ENCODE results near the gene UTP4. TPM values are rescaled to one million over a fixed set of nuclear protein-coding genes. Genes with fewer than 3 reads are reported as not detected.
A peak's percentile ranks its signal among the peaks of the same experiment; 100 is the strongest.

The UTP4 gene
- total and polyA plus RNA-seq, 10 donors, result 12.6 to 37.9 (median 17.1) TPM

DNA sequence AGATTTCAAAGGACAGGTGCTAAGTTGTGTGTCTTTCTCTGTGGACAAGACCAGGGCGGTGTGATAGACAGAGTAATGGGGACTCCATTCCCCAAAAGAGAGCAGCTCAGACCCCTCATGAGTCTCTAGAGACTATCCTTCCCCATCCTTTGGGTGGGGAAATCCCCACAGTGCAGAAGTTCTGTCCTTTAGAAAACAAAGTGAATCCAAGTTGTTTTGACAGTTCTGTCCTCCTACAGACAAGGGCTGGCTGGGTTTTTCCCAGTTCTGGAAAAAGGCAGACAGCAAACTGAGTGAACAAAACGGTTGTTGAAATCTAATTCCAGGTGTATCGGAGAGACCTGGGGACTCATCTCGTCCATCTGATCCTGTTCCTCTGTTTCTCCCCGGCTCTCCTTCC is 37.9 kb upstream of the UTP4 start:
- H3K4me1 ChIP-seq, result no peaks in the 10 kb centered on the region

DNA sequence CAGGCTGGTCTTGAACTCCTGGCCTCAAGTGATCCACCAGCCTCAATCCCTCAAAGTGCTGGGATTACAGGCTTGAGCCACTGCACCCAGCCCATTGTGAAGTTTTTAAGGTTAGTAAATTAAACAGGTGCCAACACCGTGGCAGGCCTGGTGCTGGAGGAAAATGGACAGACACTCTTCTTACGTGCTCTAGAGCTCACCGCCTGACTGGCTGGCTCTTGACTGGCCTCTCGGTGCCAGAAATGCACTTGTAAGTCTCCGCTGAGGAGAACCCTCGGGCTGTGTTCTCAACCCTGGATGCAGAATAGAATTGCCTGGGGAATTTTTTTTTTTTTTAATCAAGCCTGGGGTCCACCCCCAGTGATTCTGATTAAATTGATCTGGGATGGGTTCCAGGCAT is 37.3 kb upstream of the UTP4 start:
- WGBS, 5 donors, result 89 to 97% (median 94%) methylated on average over 6 of the region's 6 CpGs

More for the DNA sequence above, 37.9 kb upstream of the UTP4 start:
- 67 to 81% (median 77%) methylated on average over 5 of the region's 5 CpGs for WGBS, 5 donors
- Histone ChIP-seq H3K27me3 (replicated peaks in 1 of 7) (no peaks in the 10 kb centered on the region), H3K36me3 (peaks cover 0 to 3% (median 0%) of the 10 kb centered on the region in 6 donors), H3K4me3 (no peak overlapping the region), H3K27ac (no peak overlapping the region), H3K9me3 (no peaks in the 10 kb centered on the region)
- TF ChIP-seq POLR2A (IDR thresholded peaks at IDR 0.05) (no peak), POLR2AphosphoS5 (IDR thresholded peaks at IDR 0.05) (no peak)
- TF ChIP-seq, protein P1, sequence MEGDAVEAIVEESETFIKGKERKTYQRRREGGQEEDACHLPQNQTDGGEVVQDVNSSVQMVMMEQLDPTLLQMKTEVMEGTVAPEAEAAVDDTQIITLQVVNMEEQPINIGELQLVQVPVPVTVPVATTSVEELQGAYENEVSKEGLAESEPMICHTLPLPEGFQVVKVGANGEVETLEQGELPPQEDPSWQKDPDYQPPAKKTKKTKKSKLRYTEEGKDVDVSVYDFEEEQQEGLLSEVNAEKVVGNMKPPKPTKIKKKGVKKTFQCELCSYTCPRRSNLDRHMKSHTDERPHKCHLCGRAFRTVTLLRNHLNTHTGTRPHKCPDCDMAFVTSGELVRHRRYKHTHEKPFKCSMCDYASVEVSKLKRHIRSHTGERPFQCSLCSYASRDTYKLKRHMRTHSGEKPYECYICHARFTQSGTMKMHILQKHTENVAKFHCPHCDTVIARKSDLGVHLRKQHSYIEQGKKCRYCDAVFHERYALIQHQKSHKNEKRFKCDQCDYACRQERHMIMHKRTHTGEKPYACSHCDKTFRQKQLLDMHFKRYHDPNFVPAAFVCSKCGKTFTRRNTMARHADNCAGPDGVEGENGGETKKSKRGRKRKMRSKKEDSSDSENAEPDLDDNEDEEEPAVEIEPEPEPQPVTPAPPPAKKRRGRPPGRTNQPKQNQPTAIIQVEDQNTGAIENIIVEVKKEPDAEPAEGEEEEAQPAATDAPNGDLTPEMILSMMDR (IDR thresholded peaks at IDR 0.05 in 8 of 11, conservative IDR thresholded peaks at IDR 0.05 in 3 of 11), result no peak
- DNase-seq, result no peak
- intact Hi-C loops (cut with DNase I; ENCODE audit: low total_unique reads), result no loop called here

DNA sequence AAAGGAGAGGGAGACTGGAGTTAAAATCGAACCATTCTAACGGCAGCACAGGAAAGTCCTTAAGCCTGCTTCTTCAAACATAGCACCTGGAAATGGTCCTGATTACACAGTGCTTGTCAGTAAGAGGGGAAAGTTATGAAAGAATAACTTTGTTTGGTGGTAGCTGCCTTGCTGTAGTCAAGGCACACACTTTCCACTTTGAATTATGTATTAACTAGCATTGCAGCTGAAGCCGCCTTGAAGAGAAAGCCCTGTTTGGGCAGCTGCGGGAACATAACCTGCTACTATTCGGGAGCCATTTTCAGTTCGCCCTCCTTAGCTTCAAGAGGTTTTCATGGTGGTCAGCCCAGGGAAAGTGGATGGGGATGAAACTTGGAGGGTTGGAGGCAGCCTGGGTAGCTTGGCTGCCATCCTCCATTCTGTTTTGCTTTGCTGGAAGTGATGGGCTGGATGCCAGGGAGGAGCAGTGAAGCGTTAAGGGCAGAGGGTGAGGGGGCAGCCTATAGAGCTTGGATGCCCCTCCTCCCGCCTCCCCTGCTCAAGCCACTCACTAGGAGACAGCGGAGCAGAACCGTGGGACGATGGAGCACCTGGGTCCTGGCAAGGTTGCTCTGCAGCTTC is 32.3 kb upstream of the UTP4 start:
- no peaks in the 10 kb centered on the region for H3K9me3 ChIP-seq
- TF ChIP-seq, protein P1 (IDR thresholded peaks at IDR 0.05 in 8 of 11, conservative IDR thresholded peaks at IDR 0.05 in 3 of 11), result no peak
- no peak for TF ChIP-seq POLR2AphosphoS5 (IDR thresholded peaks at IDR 0.05)
- TF ChIP-seq POLR2A (IDR thresholded peaks at IDR 0.05), result no peak
- H3K4me3 ChIP-seq, result no peak overlapping the region
- intact Hi-C loops (cut with DNase I; ENCODE audit: low total_unique reads), result no loop called here
- H3K36me3 ChIP-seq, result no peaks in the 10 kb centered on the region
- WGBS, 5 donors, result 77 to 87% (median 82%) methylated on average over 11 of the region's 11 CpGs
- H3K27me3 ChIP-seq (replicated peaks in 1 of 7), result peaks cover 0 to 17% (median 7%) of the 10 kb centered on the region in 7 donors
- peaks cover 0 to 2% (median under 1%) of the 10 kb centered on the region in 6 donors for H3K4me1 ChIP-seq
- DNase-seq, result no peak
- no peak overlapping the region for H3K27ac ChIP-seq

More for the DNA sequence above, 37.3 kb upstream of the UTP4 start:
- TF ChIP-seq POLR2A (IDR thresholded peaks at IDR 0.05) (no peak), POLR2AphosphoS5 (IDR thresholded peaks at IDR 0.05) (no peak)
- TF ChIP-seq, protein P1 (IDR thresholded peaks at IDR 0.05 in 8 of 11, conservative IDR thresholded peaks at IDR 0.05 in 3 of 11), result no peak
- Histone ChIP-seq H3K9me3 (no peaks in the 10 kb centered on the region), H3K27me3 (replicated peaks in 1 of 7) (no peaks in the 10 kb centered on the region), H3K4me1 (no peaks in the 10 kb centered on the region), H3K36me3 (peaks cover 0 to under 1% (median 0%) of the 10 kb centered on the region in 6 donors), H3K4me3 (no peak overlapping the region), H3K27ac (no peak overlapping the region)
- no peak for DNase-seq
- intact Hi-C loops (cut with DNase I; ENCODE audit: low total_unique reads), result no loop called here

DNA sequence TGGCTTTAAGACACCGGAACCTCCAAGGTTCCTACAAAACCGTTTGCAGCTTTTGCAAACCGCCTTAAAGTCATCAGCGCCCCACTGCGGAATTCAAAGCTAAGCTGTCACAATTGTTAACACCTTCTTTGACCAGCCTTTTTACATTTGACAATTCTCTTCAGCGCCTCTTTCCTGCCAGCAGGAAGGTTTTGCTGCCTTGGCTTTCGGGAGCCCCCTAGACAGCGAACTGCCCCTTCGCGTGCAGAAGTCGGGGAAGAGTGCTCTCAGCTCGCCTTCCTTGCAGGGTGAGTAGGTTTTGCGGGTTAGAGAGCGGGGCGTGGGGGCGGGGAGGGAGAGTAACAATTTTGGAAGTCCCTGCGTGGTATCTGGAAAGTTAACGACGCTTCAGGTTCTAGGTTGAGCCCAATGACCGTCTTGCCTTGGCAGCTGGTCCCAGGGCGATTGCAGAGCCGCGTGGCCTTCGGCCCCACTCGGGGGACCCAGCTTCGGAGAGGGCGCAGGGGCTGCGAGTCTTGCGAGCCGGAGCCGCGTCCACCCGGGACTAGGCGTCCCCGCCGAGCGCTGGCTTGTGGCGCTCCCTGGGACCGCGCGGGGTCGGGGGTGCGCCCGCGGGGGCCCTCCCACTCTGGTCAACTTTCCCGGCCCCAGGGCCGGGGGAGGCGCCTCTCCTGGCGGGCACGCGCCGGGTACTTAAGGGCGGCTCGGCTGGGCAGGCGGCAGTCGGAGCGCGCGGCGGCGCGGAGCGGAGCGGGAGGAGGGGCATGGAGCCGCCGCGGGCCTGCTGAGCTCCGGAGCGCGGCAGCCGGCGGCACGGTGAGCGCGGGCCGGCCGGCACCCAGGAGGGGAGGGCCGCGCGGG is 26.7 kb upstream of the UTP4 start, which contains the start of gene HAS3:
TSS of gene HAS3 (plus strand) at position 153 of the 861 bp plus-strand sequence. CDS start 3,743 bp downstream, outside the sequence.
- no peaks in the 10 kb centered on the region for H3K9me3 ChIP-seq
- TF ChIP-seq POLR2AphosphoS5 (IDR thresholded peaks at IDR 0.05), result peak in 2 of 3 donors; percentile 26 to 45
- TF ChIP-seq, protein P1 (IDR thresholded peaks at IDR 0.05 in 8 of 11, conservative IDR thresholded peaks at IDR 0.05 in 3 of 11), result no peak
- peaks cover 19 to 38% (median 27%) of the 10 kb centered on the region in 6 donors for H3K4me1 ChIP-seq
- DNase-seq, result peak; percentile 78
- H3K4me3 ChIP-seq, result peak within 1 kb of the TSS; percentile 33 to 72 (median 46)
- intact Hi-C loops (cut with DNase I; ENCODE audit: low total_unique reads), result no loop called here
- no peak within 1 kb of the TSS for H3K27ac ChIP-seq
- H3K36me3 ChIP-seq, result peaks cover 0 to 23% (median 16%) of the 10 kb centered on the region in 6 donors
- peaks cover 3 to 63% (median 35%) of the 10 kb centered on the region in 7 donors for H3K27me3 ChIP-seq (replicated peaks in 1 of 7)
- WGBS, 5 donors, result 0 to 1% (median 0%) methylated on average over 39 to 80 of the region's 80 CpGs
